H54 (cell line): ENCODE measurements around the gene GORAB.

Source experiments
- DNase-seq: peaks from one replicate; pipeline ENCODE4 v3.0.0; 2011; ENCODE audit warnings: low spot score, mixed read lengths; ENCODE audit not compliant: insufficient read length
- FAIRE-seq: peaks from 3 replicates; lab custom pipeline; 2011; peaks lifted over from hg19 to GRCh38; lab: Jason Lieb, UNC
- POLR2A ChIP-seq: IDR thresholded peaks from 2 replicates; pipeline ENCODE4 v1.6.1; 2011; ENCODE audit warnings: low read depth, mild to moderate bottlenecking, low read length

Gene GORAB

GRCh38 chr1:170531758-170532657, at the start of gene GORAB:
Gene GORAB, plus strand, starts transcription at chr1:170532166. Its CDS starts 58 bp downstream, at chr1:170532224.
- DNase-seq: peak; percentile 76
- peak; percentile 74 for FAIRE-seq
- peak; percentile 47 for TF ChIP-seq POLR2A

DNA sequence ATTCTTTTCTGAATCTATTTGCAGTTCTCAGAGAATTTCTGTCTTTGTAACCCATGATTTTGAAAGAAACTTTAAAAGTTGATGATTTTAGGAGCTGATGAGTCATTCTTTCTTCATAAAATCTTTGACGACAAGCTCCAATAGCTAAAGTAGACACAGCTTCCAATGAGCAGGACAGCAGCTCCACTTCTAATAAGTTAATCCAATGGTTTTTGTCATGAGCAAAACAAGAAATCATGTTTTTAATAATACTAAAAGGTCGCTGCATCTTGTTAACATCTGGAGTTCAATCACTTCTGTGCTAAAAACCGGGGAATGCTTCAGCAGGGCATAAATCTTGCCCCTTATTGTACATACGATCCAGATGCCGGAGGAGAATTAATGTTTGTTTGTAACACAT, 48.9 kb upstream of the GORAB start:
- no peak for FAIRE-seq
- no peak for DNase-seq
- TF ChIP-seq POLR2A: no peak

- no peak for TF ChIP-seq POLR2A
- FAIRE-seq: no peak
These were observed 44.5 kb upstream of the GORAB start for GRCh38 chr1:170487503-170487902.

DNA sequence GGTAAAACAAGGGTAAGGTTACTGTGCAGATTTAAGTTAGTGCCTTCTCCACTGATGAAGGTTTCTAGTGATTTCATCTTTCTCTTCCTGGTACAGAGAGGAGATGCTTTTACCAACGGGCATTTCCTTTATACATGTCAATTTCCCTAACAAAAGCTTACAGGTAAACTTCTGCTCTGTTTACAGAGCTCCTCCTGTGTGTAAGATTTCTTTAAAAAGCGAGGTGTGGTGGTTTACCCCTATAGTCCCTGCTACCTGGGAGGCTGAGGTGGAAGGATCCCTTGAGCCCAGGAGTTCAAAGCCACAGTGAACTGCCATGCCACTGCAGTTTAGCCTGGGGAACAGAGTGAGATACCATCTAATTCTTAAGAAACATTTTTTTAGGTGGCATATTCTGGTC, 40.7 kb upstream of the GORAB start:
- DNase-seq: no peak
- no peak for FAIRE-seq
- no peak for TF ChIP-seq POLR2A

More at GRCh38 chr1:170487503-170487902, 44.5 kb upstream of the GORAB start:
- no peak for DNase-seq

DNA sequence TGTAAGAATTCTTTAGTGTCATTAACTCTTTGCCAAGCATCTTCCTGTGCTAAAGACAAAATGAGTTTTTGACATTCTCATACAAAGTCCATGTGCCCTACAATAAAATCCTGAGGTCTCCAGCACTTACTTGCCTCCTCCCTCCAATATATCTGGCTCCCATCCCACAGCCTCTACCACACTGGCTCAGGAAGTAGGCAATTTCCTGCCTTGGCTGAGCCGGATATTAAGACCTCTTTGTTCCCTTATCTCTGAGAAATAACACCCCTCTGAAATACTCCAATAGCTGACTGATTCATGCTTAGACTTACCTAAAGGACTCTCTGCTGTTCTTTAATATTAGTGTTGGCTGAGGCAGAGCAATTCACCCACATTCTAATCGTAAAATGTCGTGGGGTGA, 37.6 kb upstream of the GORAB start:
- no peak for DNase-seq
- no peak for TF ChIP-seq POLR2A
- no peak for FAIRE-seq

DNA sequence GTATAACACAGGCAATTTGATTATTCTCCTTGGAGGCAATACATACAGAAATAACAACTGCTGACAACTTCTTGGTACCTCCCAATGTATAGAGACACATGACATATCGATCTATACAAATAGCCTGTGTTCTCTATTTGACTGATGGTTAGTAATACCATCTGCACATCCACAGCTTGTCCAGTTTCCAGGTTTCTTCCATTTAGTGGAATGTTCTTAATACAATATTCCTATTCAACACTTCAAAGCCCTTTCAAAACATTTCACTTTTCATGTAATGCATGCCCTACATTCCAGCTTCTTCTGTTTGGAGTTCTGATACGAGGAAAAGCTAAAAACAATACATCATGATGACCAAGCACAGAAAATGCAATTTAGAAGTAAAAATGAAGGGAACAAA, 37.0 kb upstream of the GORAB start:
- FAIRE-seq (peak; percentile 20), DNase-seq (no peak)
- no peak for TF ChIP-seq POLR2A

DNA sequence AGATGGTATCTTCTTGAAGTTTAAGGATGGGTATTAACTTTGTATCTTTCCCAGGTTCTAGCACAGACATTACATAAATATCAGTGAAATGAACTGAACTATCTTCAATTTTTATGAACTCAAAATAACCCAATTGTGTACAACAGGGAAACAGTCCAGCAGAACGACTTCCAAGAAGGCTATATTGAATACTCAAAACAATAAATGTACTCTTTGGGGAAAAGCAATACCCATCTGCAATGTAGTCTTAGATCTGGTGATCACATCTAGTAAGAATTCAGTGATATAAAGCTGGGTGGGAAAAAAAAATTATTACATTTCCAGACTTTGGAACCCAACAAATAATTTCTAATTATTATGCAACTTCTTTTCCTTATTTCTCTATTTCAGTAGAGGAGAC, 33.1 kb upstream of the GORAB start:
- no peak for TF ChIP-seq POLR2A
- no peak for DNase-seq
- FAIRE-seq: no peak

DNA sequence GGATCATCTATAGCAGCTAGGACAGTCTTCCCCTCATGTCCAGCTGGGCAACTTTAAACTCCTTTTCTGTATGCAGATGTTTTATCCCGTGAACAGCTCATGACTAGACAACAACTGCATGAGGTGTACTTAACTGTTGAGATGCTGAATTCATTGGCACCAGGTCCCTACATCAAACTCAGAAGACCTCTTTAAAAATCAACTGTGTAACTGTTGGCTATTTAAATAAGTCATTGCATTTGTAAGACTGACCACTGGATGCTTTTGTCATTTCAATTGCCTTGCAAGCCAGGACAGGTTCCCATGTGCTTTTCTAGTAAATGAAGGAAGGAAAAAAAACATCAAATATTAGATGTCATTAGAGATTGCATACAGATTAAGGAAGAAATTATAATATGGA, 28.3 kb upstream of the GORAB start:
- DNase-seq (no peak), FAIRE-seq (no peak)
- TF ChIP-seq POLR2A: no peak

DNA sequence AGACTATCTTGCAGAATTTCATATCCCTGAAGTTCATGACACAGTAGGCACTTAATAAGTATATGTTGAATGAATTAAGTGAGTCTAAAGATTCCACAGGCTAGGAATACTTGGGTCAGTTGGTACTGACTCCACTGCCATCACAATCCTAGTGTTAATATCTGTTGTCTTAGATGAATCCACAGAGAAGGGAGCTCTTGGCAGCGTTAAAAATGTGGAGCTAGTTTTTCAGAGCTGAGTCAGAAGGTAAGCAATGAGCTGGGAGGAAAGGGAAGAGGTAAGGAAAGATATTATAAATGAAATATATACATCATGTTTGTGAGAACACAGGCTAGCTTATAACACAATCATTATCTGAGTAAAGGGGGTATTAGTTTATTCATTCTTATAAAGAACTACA, 21.8 kb upstream of the GORAB start:
- TF ChIP-seq POLR2A: no peak
- no peak for FAIRE-seq
- DNase-seq: no peak

DNA sequence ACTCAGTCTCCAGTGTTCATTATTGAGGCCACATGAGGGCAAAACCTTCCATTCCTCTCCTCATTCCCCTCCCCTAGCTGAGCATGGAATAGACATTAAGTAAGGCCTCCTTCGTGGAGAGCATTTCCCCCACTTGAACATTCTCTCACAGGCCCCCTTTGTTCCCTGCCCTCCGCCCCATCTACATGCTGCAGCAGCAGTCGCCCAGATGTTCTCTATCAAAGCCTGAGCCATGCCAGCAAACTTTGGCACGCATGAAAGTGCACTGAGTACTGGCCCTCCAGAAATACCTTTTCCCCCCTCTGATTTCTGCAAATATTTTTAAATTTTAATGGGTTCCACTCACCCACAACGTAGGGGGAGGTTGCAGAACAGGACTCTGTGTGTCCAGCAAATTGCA, 20.9 kb upstream of the GORAB start:
- DNase-seq: no peak
- TF ChIP-seq POLR2A: no peak
- no peak for FAIRE-seq

DNA sequence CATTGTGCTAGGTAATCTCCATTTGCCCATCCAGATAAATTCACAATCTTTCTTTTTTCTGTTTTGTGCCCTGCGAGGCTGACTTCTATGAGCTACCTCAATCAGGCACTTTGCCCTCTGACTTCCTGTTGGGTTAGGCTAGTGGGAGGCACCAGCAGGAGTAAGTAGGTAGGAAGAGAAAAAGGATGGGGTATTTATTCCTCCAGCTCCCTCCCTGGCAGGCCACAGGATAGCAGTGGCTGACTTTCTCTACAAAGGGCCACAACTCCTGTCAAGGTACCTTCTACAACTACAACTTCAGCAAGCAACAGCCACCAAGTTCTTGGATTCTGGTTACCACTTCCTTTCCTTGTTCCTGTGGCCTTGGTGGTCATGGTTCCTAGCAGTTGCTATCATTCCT, 18.8 kb upstream of the GORAB start:
- FAIRE-seq: no peak
- DNase-seq: no peak
- no peak for TF ChIP-seq POLR2A

GRCh38 chr1:170518185-170518834, 13.7 kb upstream of the GORAB start:
- FAIRE-seq (no peak), DNase-seq (no peak)
- TF ChIP-seq POLR2A: no peak

- no peak for DNase-seq
- FAIRE-seq: peak; percentile 50
- TF ChIP-seq POLR2A: no peak
These were observed 13.0 kb upstream of the GORAB start for GRCh38 chr1:170518965-170519364.

DNA sequence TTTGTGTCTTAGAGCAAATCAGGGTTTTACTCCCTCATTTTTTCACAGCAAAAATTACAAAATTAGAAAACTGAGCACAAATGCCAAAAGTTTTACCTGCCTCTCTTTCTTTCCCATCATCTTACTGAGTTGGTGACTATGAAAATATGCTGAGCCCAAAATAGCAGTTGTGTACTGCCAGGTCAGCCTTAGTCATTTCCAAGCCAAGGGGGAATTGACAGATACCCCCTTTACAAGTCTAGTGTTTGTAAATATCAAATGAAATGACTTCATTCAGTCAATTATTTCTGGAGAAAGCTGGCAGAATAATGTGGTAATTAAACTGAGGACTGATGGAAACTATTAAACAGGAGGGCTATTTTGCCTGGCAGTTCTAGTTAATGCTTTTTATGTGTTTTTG, 11.4 kb upstream of the GORAB start:
- no peak for TF ChIP-seq POLR2A
- peak; percentile 23 for FAIRE-seq
- DNase-seq: no peak
